ENCODE data around the gene SERPINF2.
"Not testable (repeated sequence)": the region's sequence is repeated elsewhere in the genome, so short reads cannot be mapped to it uniquely, and the experiment has no call there.

DNA sequence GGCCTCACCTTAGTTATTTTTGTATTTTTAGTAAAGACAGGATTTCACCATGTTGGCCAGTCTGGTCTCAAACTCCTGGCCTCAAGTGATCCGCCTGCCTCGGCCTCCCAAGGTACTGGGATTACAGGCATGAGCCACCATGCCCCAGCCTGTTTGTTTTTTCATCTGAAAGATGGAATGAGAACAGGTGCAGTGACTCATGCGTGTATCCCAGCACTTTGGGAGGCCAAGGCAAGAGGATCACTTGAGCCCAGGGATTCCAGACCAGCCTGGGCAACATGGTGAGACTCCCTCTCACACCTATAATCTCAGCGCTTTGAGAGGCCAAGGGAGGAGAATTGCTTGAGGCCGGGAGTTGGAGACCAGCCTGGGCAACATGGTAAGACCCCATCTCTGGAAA lies 42.8 kb upstream of the SERPINF2 start:
- TF ChIP-seq, protein P1, sequence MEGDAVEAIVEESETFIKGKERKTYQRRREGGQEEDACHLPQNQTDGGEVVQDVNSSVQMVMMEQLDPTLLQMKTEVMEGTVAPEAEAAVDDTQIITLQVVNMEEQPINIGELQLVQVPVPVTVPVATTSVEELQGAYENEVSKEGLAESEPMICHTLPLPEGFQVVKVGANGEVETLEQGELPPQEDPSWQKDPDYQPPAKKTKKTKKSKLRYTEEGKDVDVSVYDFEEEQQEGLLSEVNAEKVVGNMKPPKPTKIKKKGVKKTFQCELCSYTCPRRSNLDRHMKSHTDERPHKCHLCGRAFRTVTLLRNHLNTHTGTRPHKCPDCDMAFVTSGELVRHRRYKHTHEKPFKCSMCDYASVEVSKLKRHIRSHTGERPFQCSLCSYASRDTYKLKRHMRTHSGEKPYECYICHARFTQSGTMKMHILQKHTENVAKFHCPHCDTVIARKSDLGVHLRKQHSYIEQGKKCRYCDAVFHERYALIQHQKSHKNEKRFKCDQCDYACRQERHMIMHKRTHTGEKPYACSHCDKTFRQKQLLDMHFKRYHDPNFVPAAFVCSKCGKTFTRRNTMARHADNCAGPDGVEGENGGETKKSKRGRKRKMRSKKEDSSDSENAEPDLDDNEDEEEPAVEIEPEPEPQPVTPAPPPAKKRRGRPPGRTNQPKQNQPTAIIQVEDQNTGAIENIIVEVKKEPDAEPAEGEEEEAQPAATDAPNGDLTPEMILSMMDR (IDR thresholded peaks at IDR 0.05; ENCODE audit: insufficient read depth, low read length, poor library complexity, severe bottlenecking), result not testable (repeated sequence)
- TF ChIP-seq EZH2phosphoT487 (conservative IDR thresholded peaks at IDR 0.05; ENCODE audit: low read length), result not testable (repeated sequence)

Data from SU-DHL-6 (cell line).